Keratinocyte (primary cell): ENCODE data around the gene TSKU.
"Not testable (repeated sequence)": the region's sequence is repeated elsewhere in the genome, so short reads cannot be mapped to it uniquely, and the experiment has no call there.

ENCODE experiments used
- EZH2 ChIP-seq: IDR thresholded peaks from one replicate; pipeline ENCODE4 v1.6.1; 2012; ENCODE audit warnings: inconsistent platforms, mild to moderate bottlenecking, low read length, moderate library complexity
- TF ChIP-seq, protein P1 (sequence below), 3 experiments: IDR thresholded peaks in 1 of 3; conservative IDR thresholded peaks in 1 of 3; optimal IDR thresholded peaks in 1 of 3; 2 replicates in 2 of 3; 3 replicates in 1 of 3; pipeline versions ENCODE3 to v1.5.1; 2011; ENCODE audit warnings: low read length in 3 of 3, mild to moderate bottlenecking in 3 of 3, moderate library complexity in 2 of 3, control low read depth in 1 of 3, inconsistent platforms in 1 of 3; ENCODE audit not compliant: insufficient read depth in 2 of 3; ENCODE audit errors: extremely low read depth in 1 of 3

DNA sequence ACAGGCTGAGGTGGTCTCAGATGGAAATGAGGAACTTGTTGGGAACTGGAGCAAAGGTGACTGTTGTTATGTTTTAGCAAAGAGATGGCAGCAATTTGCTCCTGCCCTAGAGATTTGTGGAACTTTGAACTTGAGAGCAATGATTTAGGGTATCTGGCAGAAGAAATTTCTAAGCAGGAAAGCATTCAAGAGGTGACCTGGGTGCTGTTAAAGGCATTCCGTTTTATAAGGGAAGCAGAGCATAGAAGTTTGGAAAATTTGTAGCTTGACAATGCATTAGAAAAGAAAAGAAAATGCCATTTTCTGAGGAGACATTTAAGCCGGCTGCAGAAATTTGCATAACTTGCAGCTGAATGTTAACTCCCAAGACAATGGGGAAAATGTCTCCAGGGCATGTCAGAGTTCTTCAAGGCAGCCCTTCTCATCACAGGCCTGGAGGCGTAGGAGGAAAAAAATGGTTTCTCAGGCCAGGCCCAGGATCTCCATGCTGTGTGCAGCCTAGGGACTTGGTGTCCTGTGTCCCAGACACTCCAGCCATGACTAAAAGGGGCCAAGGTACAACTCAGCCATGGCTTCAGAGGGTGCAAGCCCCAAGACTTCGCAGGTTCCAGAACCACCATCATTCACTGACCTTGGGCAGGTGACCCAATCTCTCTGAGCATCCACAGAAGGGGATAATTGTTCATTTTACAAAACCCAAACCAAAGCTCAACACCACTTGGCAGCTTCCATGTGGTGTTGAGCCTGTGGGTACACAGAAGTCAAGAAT is 8.0 kb downstream of the TSKU start:
- TF ChIP-seq, protein P1, sequence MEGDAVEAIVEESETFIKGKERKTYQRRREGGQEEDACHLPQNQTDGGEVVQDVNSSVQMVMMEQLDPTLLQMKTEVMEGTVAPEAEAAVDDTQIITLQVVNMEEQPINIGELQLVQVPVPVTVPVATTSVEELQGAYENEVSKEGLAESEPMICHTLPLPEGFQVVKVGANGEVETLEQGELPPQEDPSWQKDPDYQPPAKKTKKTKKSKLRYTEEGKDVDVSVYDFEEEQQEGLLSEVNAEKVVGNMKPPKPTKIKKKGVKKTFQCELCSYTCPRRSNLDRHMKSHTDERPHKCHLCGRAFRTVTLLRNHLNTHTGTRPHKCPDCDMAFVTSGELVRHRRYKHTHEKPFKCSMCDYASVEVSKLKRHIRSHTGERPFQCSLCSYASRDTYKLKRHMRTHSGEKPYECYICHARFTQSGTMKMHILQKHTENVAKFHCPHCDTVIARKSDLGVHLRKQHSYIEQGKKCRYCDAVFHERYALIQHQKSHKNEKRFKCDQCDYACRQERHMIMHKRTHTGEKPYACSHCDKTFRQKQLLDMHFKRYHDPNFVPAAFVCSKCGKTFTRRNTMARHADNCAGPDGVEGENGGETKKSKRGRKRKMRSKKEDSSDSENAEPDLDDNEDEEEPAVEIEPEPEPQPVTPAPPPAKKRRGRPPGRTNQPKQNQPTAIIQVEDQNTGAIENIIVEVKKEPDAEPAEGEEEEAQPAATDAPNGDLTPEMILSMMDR (optimal IDR thresholded peaks at IDR 0.05 in 1 of 3, IDR thresholded peaks at IDR 0.05 in 1 of 3, conservative IDR thresholded peaks at IDR 0.05 in 1 of 3; ENCODE audit: extremely low read depth in 1 of 3, insufficient read depth in 2 of 3, low read length in 3 of 3), result not testable (repeated sequence)
- not testable (repeated sequence) for TF ChIP-seq EZH2
